ENCODE measurements around the gene PBXIP1. TPM values are rescaled to one million over a fixed set of nuclear protein-coding genes. Genes with fewer than 3 reads are reported as not detected.
A peak's percentile ranks its signal among the peaks of the same experiment; 100 is the strongest.
"Not testable (repeated sequence)": the region's sequence is repeated elsewhere in the genome, so short reads cannot be mapped to it uniquely, and the experiment has no call there.

Gene PBXIP1
- total RNA-seq, 2 donors from 2014 or later, result 40.9 to 41.1 TPM

GRCh38 chr1:154982897-154983648, 27.2 kb upstream of the PBXIP1 start, which contains the start of gene FLAD1:
Gene FLAD1, plus strand, starts transcription at chr1:154983344. Its CDS starts 351 bp downstream, at chr1:154983695.
- DNase-seq (ENCODE audit: low spot score in 2 of 2), result peak; percentile 93 to 97
- H3K36me3 Mint-ChIP-seq, result peaks cover 9 to 12% of the 10 kb centered on the region in 2 donors
- peak within 1 kb of the TSS in 1 of 2 donors; percentile 60 for H3K27ac Mint-ChIP-seq
- no peaks in the 10 kb centered on the region for H3K9me3 Mint-ChIP-seq
- peak; percentile 99 to 100 for ATAC-seq

GRCh38 chr1:154982341-154982740, 26.4 kb upstream of the PBXIP1 start:
- H3K27ac Mint-ChIP-seq, result peak overlapping the region in 1 of 2 donors; percentile 55
- H3K9me3 Mint-ChIP-seq, result no peaks in the 10 kb centered on the region
- ATAC-seq (no peak), DNase-seq (ENCODE audit: low spot score in 2 of 2) (no peak)
- H3K36me3 Mint-ChIP-seq, result peaks cover 14 to 16% of the 10 kb centered on the region in 2 donors

- no peak overlapping the region for H3K27ac Mint-ChIP-seq
- peaks cover 10 to 16% of the 10 kb centered on the region in 2 donors for H3K36me3 Mint-ChIP-seq
- H3K9me3 Mint-ChIP-seq, result no peaks in the 10 kb centered on the region
- no peak for DNase-seq (ENCODE audit: low spot score in 2 of 2)
- ATAC-seq, result no peak
Measured at GRCh38 chr1:154978360-154978759, 22.5 kb upstream of the PBXIP1 start.

- not testable (repeated sequence) for H3K9me3 Mint-ChIP-seq; DNase-seq (ENCODE audit: low spot score in 2 of 2); ATAC-seq; H3K27ac Mint-ChIP-seq
- peaks cover 10 to 16% of the 10 kb centered on the region in 2 donors for H3K36me3 Mint-ChIP-seq
Measured at GRCh38 chr1:154977762-154978161, 21.9 kb upstream of the PBXIP1 start.

- ATAC-seq, result peak in 1 of 2 donors; percentile 6
Measured at GRCh38 chr1:154975409-154976059, 19.6 kb upstream of the PBXIP1 start.

GRCh38 chr1:154974808-154975408, 19.0 kb upstream of the PBXIP1 start:
- Mint-ChIP-seq H3K27ac (no peak overlapping the region), H3K9me3 (no peaks in the 10 kb centered on the region), H3K36me3 (peaks cover 10 to 26% of the 10 kb centered on the region in 2 donors)
- DNase-seq (ENCODE audit: low spot score in 2 of 2), result peak; percentile 92 to 96
- peak; percentile 56 to 58 for ATAC-seq

More at GRCh38 chr1:154975409-154976059, 19.6 kb upstream of the PBXIP1 start:
- Mint-ChIP-seq H3K27ac (no peak overlapping the region), H3K9me3 (no peaks in the 10 kb centered on the region), H3K36me3 (peaks cover 10 to 26% of the 10 kb centered on the region in 2 donors)
- peak; percentile 46 to 71 for DNase-seq (ENCODE audit: low spot score in 2 of 2)

- peaks cover 6 to 20% of the 10 kb centered on the region in 2 donors for H3K36me3 Mint-ChIP-seq
Measured at GRCh38 chr1:154974102-154974807, 18.4 kb upstream of the PBXIP1 start, which contains the start of gene CKS1B. Gene CKS1B, plus strand, starts transcription at chr1:154974681. Its CDS starts 65 bp downstream, at chr1:154974746.

GRCh38 chr1:154973344-154974101, 17.6 kb upstream of the PBXIP1 start:
- Mint-ChIP-seq H3K27ac (no peak overlapping the region), H3K36me3 (peaks cover 5 to 17% of the 10 kb centered on the region in 2 donors), H3K9me3 (no peaks in the 10 kb centered on the region)
- ATAC-seq, result peak; percentile 28 to 36
- DNase-seq (ENCODE audit: low spot score in 2 of 2), result peak; percentile 94 to 97

More at GRCh38 chr1:154974102-154974807, 18.4 kb upstream of the PBXIP1 start, which contains the start of gene CKS1B:
- ATAC-seq (peak; percentile 87 to 88), DNase-seq (ENCODE audit: low spot score in 2 of 2) (peak; percentile 87 to 97)
- Mint-ChIP-seq H3K27ac (no peak within 1 kb of the TSS), H3K9me3 (no peaks in the 10 kb centered on the region)

- H3K27ac Mint-ChIP-seq, result peak overlapping the region in 1 of 2 donors; percentile 93
Measured at GRCh38 chr1:154972517-154973343, 16.8 kb upstream of the PBXIP1 start.

GRCh38 chr1:154972213-154972516, 16.3 kb upstream of the PBXIP1 start:
- no peak for DNase-seq (ENCODE audit: low spot score in 2 of 2)
- no peak for ATAC-seq
- Mint-ChIP-seq H3K27ac (peak overlapping the region in 1 of 2 donors; percentile 93), H3K36me3 (peaks cover 0 to 10% of the 10 kb centered on the region in 2 donors), H3K9me3 (no peaks in the 10 kb centered on the region)

More at GRCh38 chr1:154972517-154973343, 16.8 kb upstream of the PBXIP1 start:
- Mint-ChIP-seq H3K36me3 (peaks cover under 1 to 13% of the 10 kb centered on the region in 2 donors), H3K9me3 (no peaks in the 10 kb centered on the region)
- ATAC-seq (no peak), DNase-seq (ENCODE audit: low spot score in 2 of 2) (no peak)

GRCh38 chr1:154971341-154971998, 15.6 kb upstream of the PBXIP1 start:
- ATAC-seq (no peak), DNase-seq (ENCODE audit: low spot score in 2 of 2) (no peak)
- Mint-ChIP-seq H3K36me3 (peaks cover 0 to 10% of the 10 kb centered on the region in 2 donors), H3K9me3 (no peaks in the 10 kb centered on the region), H3K27ac (peak overlapping the region in 1 of 2 donors; percentile 31)

GRCh38 chr1:154970631-154971340, 14.9 kb upstream of the PBXIP1 start, which contains the start of gene SHC1:
Gene SHC1, minus strand, starts transcription at chr1:154970747. Its CDS starts 221 bp downstream, at chr1:154970526.
- H3K36me3 Mint-ChIP-seq, result peaks cover 0 to 10% of the 10 kb centered on the region in 2 donors
- H3K9me3 Mint-ChIP-seq, result no peaks in the 10 kb centered on the region
- peak in 1 of 2 donors; percentile 63 for DNase-seq (ENCODE audit: low spot score in 2 of 2)
- ATAC-seq, result peak in 1 of 2 donors; percentile 13
- H3K27ac Mint-ChIP-seq, result peak within 1 kb of the TSS; percentile 69 to 97

- H3K27ac Mint-ChIP-seq, result peak overlapping the region; percentile 30 to 69
- DNase-seq (ENCODE audit: low spot score in 2 of 2) (no peak), ATAC-seq (no peak)
- H3K36me3 Mint-ChIP-seq, result peaks cover 0 to 10% of the 10 kb centered on the region in 2 donors
- H3K9me3 Mint-ChIP-seq, result no peaks in the 10 kb centered on the region
Measured at GRCh38 chr1:154969860-154970452, 14.1 kb upstream of the PBXIP1 start.
